Measurements from ENCODE around the gene SETD7.

SETD7 gene

DNA sequence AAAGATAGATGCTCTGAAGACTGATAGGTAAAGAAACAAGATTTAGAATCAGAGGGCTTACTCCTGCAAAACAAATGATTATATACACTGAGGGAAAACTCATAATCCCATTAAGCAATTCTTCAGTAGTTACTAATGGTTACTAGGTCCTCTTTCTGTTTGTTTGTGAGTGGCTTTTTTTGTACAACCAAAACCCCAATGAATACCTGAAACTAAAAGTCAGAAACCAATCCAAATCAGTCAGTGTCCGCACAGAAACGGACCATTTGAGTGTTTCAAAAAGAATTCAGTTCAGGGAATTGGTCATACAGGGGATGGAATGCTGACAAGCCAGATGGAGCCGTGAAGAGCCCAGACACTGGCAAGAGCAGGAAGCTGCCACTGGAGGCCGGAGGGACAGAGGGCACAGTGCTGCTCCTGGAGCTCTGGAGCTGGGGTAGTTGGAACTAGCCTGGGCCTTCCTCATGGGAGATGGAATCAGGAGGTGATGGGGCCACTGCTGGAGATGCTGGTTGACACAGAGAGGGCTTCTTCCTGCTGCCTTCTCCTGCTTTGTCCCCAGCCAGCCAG lies 31.9 kb downstream of the SETD7 start:
- no peak for TF ChIP-seq POLR2AphosphoS5 (IDR thresholded peaks at IDR 0.05; ENCODE audit: low read depth, low read length)
- TF ChIP-seq, protein P1, sequence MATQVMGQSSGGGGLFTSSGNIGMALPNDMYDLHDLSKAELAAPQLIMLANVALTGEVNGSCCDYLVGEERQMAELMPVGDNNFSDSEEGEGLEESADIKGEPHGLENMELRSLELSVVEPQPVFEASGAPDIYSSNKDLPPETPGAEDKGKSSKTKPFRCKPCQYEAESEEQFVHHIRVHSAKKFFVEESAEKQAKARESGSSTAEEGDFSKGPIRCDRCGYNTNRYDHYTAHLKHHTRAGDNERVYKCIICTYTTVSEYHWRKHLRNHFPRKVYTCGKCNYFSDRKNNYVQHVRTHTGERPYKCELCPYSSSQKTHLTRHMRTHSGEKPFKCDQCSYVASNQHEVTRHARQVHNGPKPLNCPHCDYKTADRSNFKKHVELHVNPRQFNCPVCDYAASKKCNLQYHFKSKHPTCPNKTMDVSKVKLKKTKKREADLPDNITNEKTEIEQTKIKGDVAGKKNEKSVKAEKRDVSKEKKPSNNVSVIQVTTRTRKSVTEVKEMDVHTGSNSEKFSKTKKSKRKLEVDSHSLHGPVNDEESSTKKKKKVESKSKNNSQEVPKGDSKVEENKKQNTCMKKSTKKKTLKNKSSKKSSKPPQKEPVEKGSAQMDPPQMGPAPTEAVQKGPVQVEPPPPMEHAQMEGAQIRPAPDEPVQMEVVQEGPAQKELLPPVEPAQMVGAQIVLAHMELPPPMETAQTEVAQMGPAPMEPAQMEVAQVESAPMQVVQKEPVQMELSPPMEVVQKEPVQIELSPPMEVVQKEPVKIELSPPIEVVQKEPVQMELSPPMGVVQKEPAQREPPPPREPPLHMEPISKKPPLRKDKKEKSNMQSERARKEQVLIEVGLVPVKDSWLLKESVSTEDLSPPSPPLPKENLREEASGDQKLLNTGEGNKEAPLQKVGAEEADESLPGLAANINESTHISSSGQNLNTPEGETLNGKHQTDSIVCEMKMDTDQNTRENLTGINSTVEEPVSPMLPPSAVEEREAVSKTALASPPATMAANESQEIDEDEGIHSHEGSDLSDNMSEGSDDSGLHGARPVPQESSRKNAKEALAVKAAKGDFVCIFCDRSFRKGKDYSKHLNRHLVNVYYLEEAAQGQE (IDR thresholded peaks at IDR 0.05; ENCODE audit: insufficient read depth in 1 of 2, low read depth in 2 of 2, low read length in 2 of 2) = no peak
- TF ChIP-seq FOXP2 (optimal IDR thresholded peaks at IDR 0.05; ENCODE audit: borderline replicate concordance, extremely low read depth, extremely low read length, insufficient read depth) = no peak
- TF ChIP-seq SIN3A (IDR thresholded peaks at IDR 0.05; ENCODE audit: borderline replicate concordance, insufficient read depth, low read length) = no peak
- TF ChIP-seq TAF1 (IDR thresholded peaks at IDR 0.05; ENCODE audit: borderline replicate concordance, insufficient read depth, low read length) = no peak

DNA sequence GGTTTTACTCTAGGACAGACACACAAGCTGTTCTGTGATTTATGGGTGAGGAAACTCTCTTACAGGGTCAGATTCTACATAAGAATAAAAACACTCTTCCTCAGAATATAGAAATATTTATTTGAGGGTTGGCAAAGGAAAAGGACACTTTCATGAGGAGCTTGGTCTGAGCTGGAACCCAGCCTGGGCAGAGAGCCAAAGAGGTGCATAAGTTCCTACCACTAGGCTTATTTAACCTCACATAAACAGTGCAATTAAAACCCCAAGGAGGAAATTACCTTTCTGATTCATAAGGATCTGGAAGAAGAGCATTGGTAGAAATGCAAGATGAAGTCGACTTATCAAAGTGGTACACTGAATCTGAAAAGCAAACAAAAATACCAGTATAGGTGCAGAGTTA lies 32.9 kb downstream of the SETD7 start:
- no peak for TF ChIP-seq SIN3A (IDR thresholded peaks at IDR 0.05; ENCODE audit: borderline replicate concordance, insufficient read depth, low read length)
- TF ChIP-seq, protein P1 (IDR thresholded peaks at IDR 0.05; ENCODE audit: insufficient read depth in 1 of 2, low read depth in 2 of 2, low read length in 2 of 2) = no peak
- no peak for TF ChIP-seq TAF1 (IDR thresholded peaks at IDR 0.05; ENCODE audit: borderline replicate concordance, insufficient read depth, low read length)
- TF ChIP-seq FOXP2 (optimal IDR thresholded peaks at IDR 0.05; ENCODE audit: borderline replicate concordance, extremely low read depth, extremely low read length, insufficient read depth) = no peak
- TF ChIP-seq POLR2AphosphoS5 (IDR thresholded peaks at IDR 0.05; ENCODE audit: low read depth, low read length) = no peak

DNA sequence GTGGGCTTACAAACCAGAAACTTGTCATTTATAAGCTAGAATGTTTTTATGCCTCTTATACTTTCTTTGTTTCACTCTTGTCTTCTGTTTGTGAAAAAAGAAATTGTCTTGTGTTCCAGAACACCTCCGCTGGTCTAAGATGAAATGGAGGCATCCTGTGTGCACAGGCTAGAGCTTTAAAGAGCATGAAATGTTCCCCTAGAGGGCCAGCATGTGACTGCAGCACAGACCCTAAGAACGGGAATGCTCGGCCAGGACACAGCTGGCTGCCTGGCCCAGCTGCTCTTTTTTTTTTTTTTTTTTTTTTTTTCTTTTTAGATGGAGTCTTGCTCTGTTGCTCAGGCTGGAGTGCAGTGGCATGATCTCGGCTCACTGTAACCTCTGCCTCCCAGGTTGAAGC lies 33.6 kb downstream of the SETD7 start:
- TF ChIP-seq POLR2AphosphoS5 (IDR thresholded peaks at IDR 0.05; ENCODE audit: low read depth, low read length) (no peak), SIN3A (IDR thresholded peaks at IDR 0.05; ENCODE audit: borderline replicate concordance, insufficient read depth, low read length) (no peak), FOXP2 (optimal IDR thresholded peaks at IDR 0.05; ENCODE audit: borderline replicate concordance, extremely low read depth, extremely low read length, insufficient read depth) (no peak), TAF1 (IDR thresholded peaks at IDR 0.05; ENCODE audit: borderline replicate concordance, insufficient read depth, low read length) (no peak)
- TF ChIP-seq, protein P1 (IDR thresholded peaks at IDR 0.05; ENCODE audit: insufficient read depth in 1 of 2, low read depth in 2 of 2, low read length in 2 of 2) = no peak

DNA sequence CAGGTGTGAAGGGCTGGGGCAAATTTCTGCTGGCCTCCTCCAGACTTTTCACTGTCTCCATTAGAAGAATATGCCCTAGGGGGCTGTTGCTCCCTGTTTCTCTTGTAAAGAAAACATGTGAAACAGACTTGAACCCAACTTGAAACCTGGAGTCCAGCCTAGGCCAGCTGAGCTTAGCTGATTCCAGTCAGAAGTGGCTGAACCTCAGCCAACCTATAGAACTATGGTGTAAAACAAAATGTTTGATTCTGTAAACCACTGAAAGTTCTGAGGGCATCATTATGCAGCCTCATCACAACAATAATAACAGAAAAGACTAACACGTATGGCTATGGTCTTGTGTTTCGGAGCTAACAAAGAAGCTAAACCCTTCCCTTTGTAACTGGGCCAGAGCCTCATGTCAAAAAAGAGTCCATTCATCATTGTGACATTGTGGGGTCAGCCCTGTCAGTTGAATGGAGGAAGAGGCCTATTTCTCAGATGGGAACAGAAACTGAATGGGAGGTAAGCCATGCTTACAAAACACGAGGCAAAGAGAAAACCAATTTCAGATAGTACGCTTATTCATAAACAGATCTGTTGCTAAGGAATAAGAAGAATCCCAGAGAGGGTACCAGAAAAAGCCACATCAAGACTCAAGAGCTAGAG lies 34.1 kb downstream of the SETD7 start:
- TF ChIP-seq, protein P1 (IDR thresholded peaks at IDR 0.05; ENCODE audit: insufficient read depth in 1 of 2, low read depth in 2 of 2, low read length in 2 of 2) = no peak
- no peak for TF ChIP-seq TAF1 (IDR thresholded peaks at IDR 0.05; ENCODE audit: borderline replicate concordance, insufficient read depth, low read length)
- no peak for TF ChIP-seq SIN3A (IDR thresholded peaks at IDR 0.05; ENCODE audit: borderline replicate concordance, insufficient read depth, low read length)
- no peak for TF ChIP-seq FOXP2 (optimal IDR thresholded peaks at IDR 0.05; ENCODE audit: borderline replicate concordance, extremely low read depth, extremely low read length, insufficient read depth)
